HG02981 (cell line): ENCODE data around the gene SLC49A3.
"Not testable (repeated sequence)": the region's sequence is repeated elsewhere in the genome, so short reads cannot be mapped to it uniquely, and the experiment has no call there.

ENCODE experiments used
- ATAC-seq: cut with Tn5 transposase; IDR thresholded peaks from one replicate; pipeline ENCODE4 v1.9.1; 2021; ENCODE audit warnings: mild to moderate bottlenecking, moderate library complexity; ENCODE audit not compliant: unreplicated experiment

Gene SLC49A3

DNA sequence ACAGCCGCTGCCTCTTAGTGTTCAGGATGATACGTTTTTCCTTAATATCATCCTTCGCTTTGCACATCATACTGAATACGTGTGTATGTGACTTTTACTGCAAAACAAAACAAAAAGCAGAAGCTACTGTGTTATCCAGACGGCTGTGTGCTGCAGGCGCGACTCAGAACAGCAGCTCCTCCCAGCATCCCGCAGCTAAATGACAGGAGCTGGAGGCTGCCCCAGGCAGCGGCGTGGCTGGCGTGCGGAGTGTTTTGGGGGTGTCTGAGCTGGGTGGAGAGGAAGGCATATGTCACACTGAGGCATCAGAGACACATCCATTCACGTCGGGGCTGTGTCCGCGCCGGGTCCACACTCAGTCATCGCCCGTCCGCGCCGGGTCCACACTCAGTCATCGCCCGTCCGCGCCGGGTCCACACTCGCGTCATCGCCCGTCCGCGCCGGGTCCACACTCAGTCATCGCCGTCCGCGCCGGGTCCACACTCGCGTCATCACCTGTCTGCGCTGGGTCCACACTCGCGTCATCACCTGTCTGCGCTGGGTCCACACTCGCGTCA lies 33.3 kb upstream of the SLC49A3 start:
- ATAC-seq, result no peak

- ATAC-seq, result no peak
Measured at GRCh38 chr4:721261-722168, 32.6 kb upstream of the SLC49A3 start.

DNA sequence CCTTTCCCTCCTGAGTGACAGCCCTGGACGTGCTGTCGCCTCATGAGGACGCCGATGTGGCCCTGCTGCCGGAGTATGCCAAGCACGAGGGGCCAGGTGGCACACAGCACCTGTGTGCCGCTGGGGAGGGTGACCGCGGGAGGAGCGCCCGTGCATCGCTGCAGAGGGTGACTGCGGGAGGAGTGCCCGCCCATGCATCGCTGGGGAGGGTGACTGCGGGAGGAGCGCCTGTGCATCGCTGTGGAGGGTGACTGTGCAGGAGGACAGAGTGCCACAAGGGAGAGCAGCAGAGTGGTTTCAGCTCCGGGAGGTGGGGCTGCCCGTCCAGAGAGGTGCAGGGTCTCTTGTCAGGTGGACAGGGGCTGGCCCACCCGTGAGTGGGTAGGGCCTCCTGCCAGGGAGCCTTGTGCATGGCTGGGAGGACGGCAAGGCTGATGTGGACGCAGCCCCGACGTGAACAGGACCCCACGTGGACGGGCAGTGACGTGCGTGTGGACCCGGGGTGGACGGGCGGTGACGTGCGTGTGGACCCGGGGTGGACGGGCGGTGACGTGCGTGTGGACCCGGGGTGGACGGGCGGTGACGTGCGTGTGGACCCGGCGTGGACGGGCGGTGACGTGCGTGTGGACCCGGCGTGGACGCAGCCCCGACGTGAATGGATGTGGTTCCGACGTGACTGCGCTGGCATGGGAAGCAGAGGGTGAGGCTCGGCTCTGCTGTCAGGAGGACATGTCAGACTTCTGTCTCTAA lies 31.3 kb upstream of the SLC49A3 start:
- ATAC-seq, result no peak

- no peak for ATAC-seq
Measured at GRCh38 chr4:718460-718859, 29.5 kb upstream of the SLC49A3 start.

DNA sequence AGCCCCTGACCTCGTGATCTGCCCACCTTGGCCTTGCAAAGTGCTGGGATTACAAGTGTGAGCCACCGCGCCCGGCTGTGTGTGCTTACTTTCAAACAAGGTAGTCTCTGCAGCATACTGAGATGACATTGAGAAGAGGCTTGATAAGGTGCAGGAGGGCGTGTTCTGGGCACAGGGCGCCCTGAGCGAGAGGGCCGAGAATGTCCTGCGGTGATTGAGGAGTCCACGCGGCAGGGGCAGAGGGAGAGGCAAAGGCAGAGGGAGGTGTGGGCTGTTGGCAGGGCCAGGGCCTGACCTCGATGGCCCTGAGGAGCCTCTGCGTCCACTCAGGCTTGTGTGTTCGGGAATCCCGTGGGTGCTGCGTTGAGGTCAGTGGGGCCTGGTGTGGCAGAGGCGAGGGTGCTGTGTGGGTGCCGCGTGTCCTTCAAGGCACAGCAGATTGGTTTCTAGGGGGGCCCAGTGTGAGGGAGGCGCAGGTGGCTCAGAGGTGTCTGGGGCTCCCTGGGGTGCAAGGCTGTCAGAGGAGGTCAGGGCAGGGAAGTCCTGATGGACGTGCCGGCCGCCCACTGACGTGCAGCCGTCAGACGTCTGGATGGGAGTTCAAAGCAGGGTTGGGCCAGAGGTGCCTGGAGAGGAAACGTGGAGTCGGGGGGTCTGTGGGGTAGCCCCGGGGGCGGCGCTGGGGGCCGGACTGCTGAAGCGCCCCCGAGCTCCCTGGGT lies 28.8 kb upstream of the SLC49A3 start:
- no peak for ATAC-seq

DNA sequence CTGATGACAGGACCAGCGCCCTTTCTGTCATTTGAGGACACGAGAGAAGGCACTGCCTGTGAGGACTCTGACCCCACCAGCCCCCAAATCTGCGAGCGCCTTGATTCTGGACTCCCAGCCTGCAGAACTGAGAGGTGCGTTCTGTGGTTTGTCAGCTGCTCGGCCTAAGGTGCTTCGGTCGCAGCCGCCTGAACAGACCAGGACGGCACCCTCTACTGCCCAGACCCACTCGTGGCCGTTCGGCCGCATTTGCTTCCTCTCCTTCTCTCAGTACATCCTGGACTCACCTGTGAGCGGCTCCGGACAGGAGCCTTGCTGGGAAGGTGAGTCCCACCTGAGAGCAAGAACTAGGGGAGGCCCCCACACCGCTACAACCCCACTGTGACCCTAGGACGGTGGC lies 25.1 kb upstream of the SLC49A3 start:
- ATAC-seq, result no peak

GRCh38 chr4:712916-713632 lies 24.1 kb upstream of the SLC49A3 start:
- no peak for ATAC-seq

DNA sequence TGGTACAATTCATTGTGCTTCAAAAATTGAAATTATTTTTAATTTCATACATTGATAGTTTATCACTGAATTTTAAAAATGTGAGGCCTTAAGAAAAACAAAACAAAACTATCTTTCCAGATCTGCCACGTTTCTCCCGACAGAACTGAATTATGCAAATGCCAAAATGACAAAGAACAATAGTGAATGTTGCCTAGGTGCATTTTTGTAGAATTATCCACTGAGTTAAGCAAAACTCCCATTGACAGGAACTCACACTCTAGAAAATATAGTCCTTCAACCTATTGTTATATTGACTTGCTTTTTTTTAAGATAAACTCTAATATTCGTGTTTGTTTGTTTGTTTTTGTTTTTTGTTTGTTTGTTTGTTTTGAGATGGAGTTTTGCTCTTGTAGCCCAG lies 23.1 kb upstream of the SLC49A3 start:
- no peak for ATAC-seq

- no peak for ATAC-seq
Measured at GRCh38 chr4:710916-711315, 22.0 kb upstream of the SLC49A3 start.

- ATAC-seq, result no peak
Measured at GRCh38 chr4:710116-710515, 21.2 kb upstream of the SLC49A3 start.

DNA sequence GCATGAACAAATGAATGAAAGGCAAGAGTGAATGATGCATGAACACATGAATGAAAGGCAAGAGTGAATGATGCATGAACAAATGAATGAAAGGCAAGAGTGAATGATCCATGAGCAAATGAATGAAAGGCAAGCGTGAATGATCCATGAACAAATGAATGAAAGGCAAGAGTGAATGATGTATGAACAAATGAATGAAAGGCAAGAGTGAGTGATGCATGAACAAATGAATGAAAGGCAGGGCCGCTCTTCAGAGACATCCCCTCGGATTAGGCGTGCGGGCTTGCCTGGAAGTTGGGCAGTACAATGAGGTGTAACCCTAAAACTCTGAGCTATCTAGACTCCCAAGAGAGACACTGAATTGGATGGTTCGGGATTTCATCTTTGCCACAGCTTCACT lies 20.4 kb upstream of the SLC49A3 start:
- no peak for ATAC-seq

DNA sequence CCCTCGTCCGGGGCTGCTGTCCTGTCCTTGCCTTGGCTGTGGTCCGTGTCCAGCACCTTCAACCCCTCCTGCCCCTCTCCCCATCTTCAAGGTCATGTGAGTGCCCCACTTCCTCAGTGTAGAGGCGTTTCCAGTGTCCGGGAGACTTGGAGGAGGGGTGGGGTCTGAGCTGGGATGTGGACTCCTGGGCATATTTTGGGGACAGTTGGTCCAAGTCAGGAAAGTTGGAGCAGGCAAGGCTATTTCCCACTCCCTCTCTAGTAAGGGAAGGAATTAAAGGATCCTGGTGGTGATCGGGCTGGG lies 19.6 kb upstream of the SLC49A3 start:
- ATAC-seq, result no peak

GRCh38 chr4:707929-708630 lies 19.1 kb upstream of the SLC49A3 start:
- ATAC-seq, result no peak

DNA sequence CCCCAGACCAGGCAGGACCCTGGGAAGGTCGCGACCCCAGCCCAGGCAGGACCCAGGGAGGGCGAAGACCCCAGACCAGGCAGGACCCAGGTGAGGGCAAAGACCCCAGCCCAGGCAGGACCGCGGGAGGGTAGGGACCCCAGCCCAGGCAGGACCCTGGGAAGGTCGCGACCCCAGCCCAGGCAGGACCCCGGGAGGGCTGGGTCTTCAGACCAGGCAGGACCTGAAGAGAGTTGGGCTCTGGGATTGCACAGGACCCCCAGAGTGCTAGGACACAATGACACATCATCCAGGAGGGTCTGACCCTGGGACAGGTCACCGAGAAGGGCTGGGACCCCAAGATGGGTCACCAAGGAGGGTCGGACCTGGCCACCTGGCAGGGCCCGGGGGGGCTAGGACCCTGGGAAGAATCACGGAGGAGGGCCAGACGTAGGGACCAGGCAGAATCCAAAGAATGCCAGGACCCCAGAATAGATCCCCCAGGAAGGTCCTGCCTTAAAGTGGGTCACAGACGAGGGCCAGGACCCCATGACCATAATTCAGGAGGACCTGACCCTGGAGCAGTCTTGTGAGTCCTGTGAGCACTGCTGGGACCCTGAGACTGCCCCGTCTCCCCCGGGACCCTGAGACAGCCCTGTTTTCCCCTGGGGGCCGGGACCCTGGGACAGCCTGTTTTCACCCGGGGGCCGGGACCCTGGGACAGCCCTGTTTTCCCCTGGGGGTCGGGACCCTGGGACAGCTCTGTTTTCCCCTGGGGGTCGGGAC lies 18.1 kb upstream of the SLC49A3 start:
- no peak for ATAC-seq

- not testable (repeated sequence) for ATAC-seq
Measured at GRCh38 chr4:706083-706633, 17.2 kb upstream of the SLC49A3 start.

DNA sequence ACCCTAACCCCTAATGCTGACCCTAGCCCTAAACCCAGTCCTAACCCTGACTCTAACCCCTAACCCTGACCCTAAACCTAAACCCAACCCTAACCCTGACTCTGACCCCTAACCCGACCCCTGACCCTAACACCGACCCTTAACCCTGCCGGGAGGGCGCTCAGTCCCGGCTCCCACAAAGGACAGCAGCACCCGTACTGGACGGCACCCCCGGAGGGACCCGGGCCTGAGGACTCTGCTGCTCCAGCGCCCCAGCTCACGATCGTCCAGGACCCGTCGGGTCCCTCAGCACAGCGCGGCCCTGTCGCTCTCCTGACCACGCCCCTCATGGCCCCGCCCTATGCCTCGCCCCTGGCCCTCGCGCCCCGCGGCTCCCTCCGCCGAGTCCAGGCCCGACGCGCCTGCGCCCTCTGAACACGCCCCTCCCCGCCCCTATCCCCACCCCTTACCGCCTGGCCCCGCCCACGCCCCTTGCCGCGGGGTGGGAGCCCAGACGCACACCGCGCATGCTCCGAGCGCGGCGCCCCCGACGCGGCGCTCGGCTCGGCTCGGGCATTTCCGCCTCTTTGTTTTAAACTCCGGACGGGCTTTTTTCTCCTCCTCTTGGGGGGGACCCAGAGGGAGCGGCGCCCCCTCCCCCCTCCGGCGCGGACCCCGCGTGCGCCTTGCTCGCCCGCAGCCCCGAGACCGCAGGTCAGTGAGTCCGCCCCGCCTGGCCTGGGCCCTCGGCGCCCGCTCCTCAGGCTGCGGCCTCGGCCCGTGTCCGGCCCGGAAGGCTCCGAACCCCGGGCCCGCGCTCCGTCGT lies 16.5 kb upstream of the SLC49A3 start, which contains the start of gene PCGF3:
TSS of gene PCGF3 (plus strand) at position 555 of the 805 bp plus-strand sequence. CDS start 27,849 bp downstream, outside the sequence.
- peak; percentile 94 for ATAC-seq

DNA sequence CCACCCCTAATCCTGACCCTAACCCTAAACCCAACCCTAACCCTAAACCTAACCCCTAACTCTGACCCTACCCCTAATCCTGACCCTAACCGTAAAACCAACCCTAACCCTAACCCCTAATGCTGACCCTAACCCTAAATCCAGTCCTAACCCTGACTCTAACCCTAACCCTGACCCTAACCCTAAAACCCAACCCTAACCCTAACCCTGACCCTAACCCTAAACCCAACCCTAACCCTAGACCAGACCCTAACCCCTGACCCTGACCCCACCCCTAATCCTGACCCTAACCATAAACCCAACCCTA lies 16.0 kb upstream of the SLC49A3 start:
- ATAC-seq, result no peak

GRCh38 chr4:704198-704891 lies 15.4 kb upstream of the SLC49A3 start:
- ATAC-seq, result no peak
